Right ventricle myocardium inferior (tissue), 1 donor: ENCODE measurements around the gene WDFY2. TPM values are rescaled to one million over a fixed set of nuclear protein-coding genes. Genes with fewer than 3 reads are reported as not detected.
"Not testable (repeated sequence)": the region's sequence is repeated elsewhere in the genome, so short reads cannot be mapped to it uniquely, and the experiment has no call there.

ENCODE experiments used
- ATAC-seq: fragments of 200-7000 bp; cut with Tn5 transposase; one replicate; pipeline ENCODE4 v1.9.1; 2020; ENCODE audit warnings: mild to moderate bottlenecking, moderate library complexity
- DNase-seq: peaks from one replicate; pipeline ENCODE4 v3.0.0; 2021; ENCODE audit errors: missing footprints
- intact Hi-C: fragments of 100-400 bp; cut with DNase I; formaldehyde crosslinking; loops from one replicate; pipeline ENCODE4 v1.11.0; 2022
- total RNA-seq: library from RNA; stranded (reverse); fragmentation: NEBNext Ultra II Directional; extraction: Animal tissue kit (Norgen Biotek cat#: 25700); gene quantifications from one replicate; pipeline ENCODE4 v1.2.1, GENCODE V29; 2021
- donor health status: DM: no; HTN: yes; CAD: no; lungs with severe emphysema.

The WDFY2 gene
- total RNA-seq, 1 donor from 2014 or later = 4.7 TPM

GRCh38 chr13:51623473-51623872 lies 39.2 kb downstream of the WDFY2 start:
- DNase-seq (no peak), ATAC-seq (no peak)

GRCh38 chr13:51624207-51624606 lies 39.9 kb downstream of the WDFY2 start:
- ATAC-seq = no peak
- no peak for DNase-seq
- intact Hi-C loops = no loop called here

More at GRCh38 chr13:51623473-51623872, 39.2 kb downstream of the WDFY2 start:
- intact Hi-C loops = no loop called here

- intact Hi-C loops = loop anchor here (5.0 kb wide), 1 partner anchor 38 kb away; no protein-coding TSS in a partner anchor
- DNase-seq = no peak
- ATAC-seq = no peak
These were observed 40.6 kb downstream of the WDFY2 start for GRCh38 chr13:51624695-51625345.

- ATAC-seq (peak; percentile 69), DNase-seq (no peak)
- intact Hi-C loops = loop anchor here (5.0 kb wide), 1 partner anchor 38 kb away; no protein-coding TSS in a partner anchor
These were observed 41.5 kb downstream of the WDFY2 start for GRCh38 chr13:51625555-51626345.

GRCh38 chr13:51626749-51627148 lies 42.5 kb downstream of the WDFY2 start:
- ATAC-seq (no peak), DNase-seq (no peak)
- intact Hi-C loops = loop anchor here (5.0 kb wide), 1 partner anchor 39 kb away; no protein-coding TSS in a partner anchor

GRCh38 chr13:51628059-51628852 lies 44.0 kb downstream of the WDFY2 start:
- DNase-seq (peak; percentile 44), ATAC-seq (no peak)
- intact Hi-C loops = loop anchor here (5.0 kb wide), 1 partner anchor 41 kb away; no protein-coding TSS in a partner anchor

- intact Hi-C loops = loop anchor here (5.0 kb wide), 1 partner anchor 42 kb away; no protein-coding TSS in a partner anchor
- DNase-seq = no peak
- ATAC-seq = no peak
These were observed 45.4 kb downstream of the WDFY2 start for GRCh38 chr13:51629491-51630287.

GRCh38 chr13:51630288-51630615 lies 46.0 kb downstream of the WDFY2 start:
- DNase-seq (no peak), ATAC-seq (no peak)
- intact Hi-C loops = no loop called here

GRCh38 chr13:51632591-51633362 lies 48.5 kb downstream of the WDFY2 start:
- DNase-seq (peak; percentile 64), ATAC-seq (peak; percentile 45)
- intact Hi-C loops = no loop called here

- ATAC-seq (no peak), DNase-seq (no peak)
- intact Hi-C loops = no loop called here
These were observed 51.0 kb downstream of the WDFY2 start for GRCh38 chr13:51635137-51635878.

GRCh38 chr13:51636349-51636890 lies 52.2 kb downstream of the WDFY2 start:
- DNase-seq (no peak), ATAC-seq (no peak)
- intact Hi-C loops = no loop called here

GRCh38 chr13:51637852-51638215 lies 53.6 kb downstream of the WDFY2 start:
- DNase-seq (no peak), ATAC-seq (no peak)
- intact Hi-C loops = no loop called here

- ATAC-seq (no peak), DNase-seq (no peak)
- intact Hi-C loops = no loop called here
These were observed 54.1 kb downstream of the WDFY2 start for GRCh38 chr13:51638216-51638871.

GRCh38 chr13:51639171-51639570 lies 54.9 kb downstream of the WDFY2 start:
- DNase-seq (no peak), ATAC-seq (no peak)
- intact Hi-C loops = no loop called here

GRCh38 chr13:51640696-51641095 lies 56.4 kb downstream of the WDFY2 start:
- intact Hi-C loops, DNase-seq, ATAC-seq: not testable (repeated sequence)

- no peak for DNase-seq
- intact Hi-C loops = no loop called here
- ATAC-seq = no peak
These were observed 59.0 kb downstream of the WDFY2 start for GRCh38 chr13:51643105-51643881.
